ENCODE results near the gene CHCHD6.

Gene CHCHD6

DNA sequence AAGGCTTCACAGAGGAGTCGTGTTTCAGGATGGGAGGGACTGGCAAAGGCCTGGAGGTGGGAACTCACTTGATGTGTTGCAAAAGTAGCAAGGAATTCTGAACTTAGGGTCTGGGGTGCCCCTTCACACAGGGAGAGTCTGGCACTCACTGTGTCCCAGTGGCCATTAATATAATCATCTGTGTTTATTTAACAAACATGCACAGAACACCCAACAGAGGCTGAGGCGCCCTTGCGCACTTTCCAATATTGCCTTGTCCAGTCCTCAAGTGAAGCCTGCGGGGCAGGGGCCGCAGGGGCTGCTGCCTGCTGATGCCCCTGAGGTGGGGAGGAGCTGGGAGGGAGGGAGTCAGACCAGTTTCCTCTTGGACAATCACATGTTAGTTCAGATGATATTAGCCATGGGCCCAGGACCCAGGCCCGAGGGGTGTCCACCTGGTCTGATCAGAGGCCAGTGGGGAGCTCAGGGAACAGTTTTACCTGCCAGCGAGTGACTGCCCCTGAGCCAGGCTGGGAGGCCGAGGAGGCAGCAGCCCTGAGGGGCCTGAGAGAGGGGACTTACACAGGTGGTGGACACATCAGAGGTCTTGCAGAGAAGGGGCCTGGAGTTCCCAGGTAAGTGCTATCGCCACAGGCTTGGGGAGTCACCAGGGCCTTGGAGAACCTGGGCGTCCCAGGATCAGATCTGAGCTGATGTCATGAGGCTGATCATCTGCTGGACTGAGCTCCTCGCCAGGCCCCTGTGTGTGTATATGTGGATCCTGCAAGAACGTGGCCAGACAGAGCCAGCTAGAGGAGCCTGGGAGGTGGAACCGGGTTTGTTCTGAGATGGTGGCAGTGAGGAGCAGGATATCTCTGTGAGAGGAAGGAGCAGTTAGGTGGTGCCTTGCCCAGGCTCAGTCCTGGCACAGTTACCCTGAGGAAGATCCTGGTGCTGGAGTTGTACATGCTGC, 35.3 kb upstream of the CHCHD6 start:
- DNase-seq, result no peak

DNA sequence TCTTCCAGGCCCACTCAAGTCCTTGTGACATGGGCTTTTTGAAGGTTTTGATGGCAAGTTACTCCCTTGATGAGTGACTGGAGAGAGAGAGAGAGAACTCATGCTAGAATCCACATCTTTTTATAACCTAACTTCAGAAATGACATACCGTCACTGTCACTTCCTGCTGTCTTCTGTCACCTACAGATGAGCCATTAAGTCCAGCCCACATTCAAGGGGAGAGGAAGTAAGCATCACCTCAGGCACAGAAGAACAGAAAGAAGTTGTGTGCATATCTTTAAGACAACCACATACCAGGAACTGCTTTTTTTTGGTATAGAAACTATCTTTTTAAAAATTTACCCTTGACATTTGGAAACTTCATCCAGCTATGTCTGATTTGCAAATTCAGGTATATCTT, 32.5 kb upstream of the CHCHD6 start:
- DNase-seq, result no peak

DNA sequence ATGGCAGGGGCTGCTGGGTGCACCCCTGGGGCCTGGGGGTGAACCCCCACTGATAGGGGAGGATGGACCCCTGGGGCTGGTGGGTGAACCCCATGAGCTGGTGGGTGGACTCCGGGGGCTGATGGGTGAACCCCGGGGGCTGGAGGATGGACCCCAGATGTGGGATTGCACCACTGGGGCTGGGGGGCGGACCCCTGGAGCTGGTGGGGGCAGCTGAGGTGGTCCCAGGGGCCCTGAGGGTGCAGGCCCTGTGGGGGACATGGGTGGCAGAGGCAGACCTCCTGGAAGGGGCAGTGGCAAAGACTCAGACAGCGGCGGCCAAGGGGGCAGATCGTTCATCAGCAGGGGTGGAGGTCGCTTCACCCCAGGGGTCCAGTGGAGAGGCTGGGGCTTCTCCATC, 31.7 kb upstream of the CHCHD6 start:
- no peak for DNase-seq

DNA sequence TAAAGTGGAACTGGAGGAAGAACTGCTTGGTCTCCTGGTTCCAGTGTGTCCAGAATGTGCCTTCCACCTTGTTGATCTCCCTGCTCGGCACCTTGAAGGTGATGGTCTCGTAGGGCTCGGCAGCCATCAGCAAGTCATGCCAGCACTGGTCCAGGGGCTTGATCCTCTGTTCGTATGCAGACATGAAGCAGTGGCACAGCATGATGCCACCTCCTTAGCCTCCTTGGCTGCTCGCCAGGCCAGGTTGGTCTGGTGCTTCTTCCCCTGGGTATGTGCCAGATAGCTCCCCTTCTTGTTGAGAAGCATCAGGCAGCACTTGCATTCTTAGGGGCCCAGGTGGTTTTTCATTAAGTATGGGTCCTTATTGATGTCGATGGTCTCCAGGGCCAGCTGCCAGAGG, 31.3 kb upstream of the CHCHD6 start:
- no peak for DNase-seq

DNA sequence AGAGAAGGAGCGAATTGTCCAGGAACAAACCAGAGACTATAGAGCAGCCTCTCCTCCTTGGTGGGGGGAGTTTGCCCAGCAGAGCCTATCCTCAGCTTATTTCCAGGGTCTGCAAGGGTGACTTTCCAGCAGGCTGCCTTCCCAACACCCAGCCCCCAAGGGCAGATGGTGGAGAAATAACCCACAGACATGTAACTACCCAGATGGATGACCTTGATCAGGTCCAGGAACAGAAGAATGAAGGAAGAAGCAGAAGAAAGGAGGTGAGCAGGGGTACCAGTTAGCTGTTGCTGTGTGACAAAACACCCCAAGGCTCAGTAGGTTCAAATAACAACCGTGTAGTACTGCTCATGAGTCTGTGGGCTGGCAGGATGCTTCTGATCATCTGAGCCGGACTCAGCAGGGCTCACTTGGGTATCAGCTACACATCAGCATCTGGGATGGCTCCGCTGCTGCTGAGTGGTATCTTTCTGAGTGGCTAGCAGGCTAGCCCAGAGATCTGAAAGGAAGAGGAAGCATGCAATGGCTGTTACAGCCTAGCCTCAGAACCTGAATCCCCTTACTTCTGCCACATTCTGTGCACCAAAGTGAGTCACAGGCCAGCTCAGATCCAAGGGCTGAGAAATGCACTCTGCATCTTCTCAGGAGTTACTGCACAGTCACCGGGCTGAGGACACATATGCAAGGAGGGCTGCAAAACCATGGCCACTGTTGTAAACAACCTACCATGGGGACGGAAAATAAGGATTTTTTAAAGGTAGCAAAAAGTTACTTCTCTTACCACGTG, 26.9 kb upstream of the CHCHD6 start:
- DNase-seq, result no peak

DNA sequence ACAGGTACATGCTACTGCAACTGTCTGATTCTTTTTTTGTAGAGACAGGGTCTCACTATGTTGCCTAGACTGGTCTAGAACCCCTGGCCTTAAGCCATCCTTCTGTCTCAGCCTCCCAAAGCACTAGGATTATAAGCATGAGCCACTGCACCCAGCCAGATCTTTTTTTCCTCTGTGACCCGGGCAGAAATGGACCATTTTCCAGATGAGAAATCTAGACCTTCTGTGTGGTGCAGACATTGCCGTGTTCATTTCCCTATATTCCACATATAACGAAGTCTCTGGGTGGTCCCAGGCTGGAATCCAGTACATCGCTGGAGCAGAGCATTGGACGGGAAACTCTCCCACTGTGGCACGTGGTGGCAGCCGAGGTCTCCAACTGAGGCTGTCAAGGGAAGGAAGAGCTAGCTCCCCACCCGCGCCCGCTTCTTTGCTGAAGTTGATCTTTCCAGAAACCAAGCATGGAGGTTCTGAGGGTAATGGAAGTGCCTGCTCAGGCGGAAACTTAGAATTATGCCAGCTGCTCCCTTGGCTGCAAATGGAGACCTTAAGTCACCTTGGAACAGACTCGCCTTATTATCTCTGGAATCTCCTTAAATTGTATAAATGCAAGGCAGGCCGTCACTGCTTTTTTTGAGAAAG, 26.1 kb upstream of the CHCHD6 start:
- no peak for DNase-seq

DNA sequence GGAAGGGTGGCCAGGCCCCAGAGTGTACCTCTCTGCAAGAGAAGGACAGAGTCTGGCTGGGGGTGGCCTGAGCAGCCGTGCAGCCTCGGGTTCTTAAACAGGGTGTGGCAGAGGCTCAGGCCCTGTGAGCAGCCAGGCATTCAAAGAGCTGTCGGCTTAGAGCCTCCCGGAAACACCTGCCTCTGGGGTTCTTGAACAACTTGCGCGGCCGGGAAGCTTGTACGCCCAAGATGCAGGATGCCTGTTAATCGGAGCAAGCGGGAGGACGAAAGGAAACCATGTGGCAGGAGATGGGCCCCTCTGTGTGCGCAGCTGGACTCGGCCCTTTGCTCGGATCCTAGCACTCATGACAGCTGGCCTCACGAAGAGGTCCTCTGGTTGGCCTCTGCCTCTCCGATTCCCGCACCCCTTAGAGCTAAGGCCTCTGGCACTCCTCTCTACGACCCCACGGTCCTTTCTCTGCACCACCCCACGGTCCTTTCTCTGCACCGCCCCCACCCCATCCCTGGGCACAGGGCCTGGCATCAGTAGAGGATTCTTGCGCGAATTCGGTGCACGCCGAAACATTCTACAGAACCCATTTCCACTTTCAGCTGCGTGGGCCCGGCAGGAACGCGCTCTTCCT, 25.2 kb upstream of the CHCHD6 start:
- no peak for DNase-seq

DNA sequence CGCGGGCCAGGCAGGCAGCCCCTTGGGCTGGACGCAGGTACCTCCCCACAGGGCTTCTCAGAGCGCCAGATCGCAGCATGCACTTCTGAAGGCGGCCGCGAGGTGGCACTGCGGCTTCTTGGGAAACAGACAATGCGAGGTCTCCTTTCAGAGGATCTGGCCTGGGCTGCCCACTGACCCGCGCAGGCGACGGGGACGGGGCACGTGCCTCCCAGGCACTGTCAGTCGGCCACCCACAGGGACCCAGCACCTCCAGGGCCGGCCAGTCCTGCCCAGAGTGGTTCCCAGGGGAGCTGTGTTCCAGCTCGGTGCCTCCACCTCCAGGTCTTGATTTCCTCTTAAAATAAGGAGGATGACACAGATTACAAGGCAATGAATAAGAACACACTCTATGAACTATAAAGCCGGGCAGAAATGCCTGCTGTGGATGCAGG, 24.7 kb upstream of the CHCHD6 start:
- peak; percentile 76 for DNase-seq

DNA sequence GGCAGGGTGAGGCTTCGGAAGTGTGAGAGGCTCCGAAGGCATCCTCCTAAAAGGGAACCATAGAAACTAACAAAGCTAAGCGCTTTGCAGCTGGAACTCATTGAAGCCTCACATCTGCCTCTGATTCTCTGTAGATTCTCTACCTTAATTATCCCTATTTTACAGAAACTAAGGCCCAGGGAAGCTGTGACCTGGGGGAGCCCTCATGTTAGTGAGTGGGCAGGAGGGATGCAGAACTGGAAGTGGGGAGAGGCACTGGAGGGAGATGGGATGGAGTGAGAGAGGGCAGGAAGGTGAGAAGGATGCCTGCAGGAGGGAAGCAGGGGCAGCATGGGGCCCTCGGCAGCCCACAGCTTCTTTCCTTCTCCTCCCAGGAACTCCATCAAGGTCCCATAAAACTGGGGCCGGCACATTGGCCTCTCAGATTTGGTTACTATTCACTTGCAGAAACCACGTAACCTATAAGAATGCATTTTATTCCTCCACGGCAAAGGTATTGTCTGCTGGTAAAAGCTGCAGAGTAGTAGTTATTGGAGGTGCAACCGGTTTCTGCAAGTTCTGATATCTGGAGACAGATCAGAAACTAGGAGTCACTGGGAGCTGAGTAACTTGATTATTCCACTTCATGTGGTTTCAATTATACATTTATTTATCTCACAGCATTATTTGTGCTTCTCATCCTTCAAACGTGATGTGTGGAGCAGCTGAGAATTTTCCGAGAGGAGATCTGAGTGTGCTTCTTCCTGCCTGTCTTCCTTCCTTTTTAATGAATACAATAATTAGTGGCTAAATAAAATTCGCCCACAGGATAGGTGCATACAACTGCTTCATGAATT, 24.0 kb upstream of the CHCHD6 start:
- no peak for DNase-seq

DNA sequence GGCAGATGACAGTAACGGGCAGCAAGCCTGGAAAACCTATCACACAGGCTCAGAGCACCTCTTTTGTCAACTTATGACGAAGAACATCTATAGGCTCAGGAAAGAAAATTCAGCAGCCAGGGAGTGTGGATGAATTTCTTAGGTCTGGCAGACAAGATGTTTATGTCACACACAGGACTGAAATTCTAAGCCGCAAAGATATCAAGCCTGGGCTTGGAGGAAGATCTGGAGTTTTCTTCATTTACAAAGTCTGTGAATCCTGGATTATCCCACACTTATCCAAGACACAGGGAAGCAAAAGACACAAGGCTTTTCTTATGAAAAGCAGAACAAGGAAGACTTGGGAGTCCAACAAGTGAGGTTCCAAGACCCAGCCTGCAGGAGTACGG, 23.4 kb upstream of the CHCHD6 start:
- DNase-seq, result no peak

DNA sequence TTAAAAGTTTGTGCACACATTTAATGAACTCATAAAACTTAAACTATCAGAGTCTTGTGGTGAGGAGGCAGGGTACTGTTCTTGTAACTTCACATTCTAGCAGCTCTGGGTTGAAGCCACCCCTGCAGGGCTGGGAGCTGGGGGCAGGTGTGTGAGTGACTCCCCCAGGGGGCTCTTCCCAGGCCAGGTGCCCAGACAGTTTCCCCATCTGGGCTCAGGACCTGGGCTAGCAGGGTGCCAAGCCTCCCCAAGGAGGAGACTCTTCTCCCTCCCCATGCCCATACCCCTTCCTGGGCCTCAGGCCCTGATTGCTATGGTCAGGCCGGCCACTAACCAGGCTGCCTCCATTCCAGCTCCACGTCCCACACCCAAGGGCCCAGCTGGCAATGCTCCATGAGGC, 22.0 kb upstream of the CHCHD6 start:
- DNase-seq, result no peak

DNA sequence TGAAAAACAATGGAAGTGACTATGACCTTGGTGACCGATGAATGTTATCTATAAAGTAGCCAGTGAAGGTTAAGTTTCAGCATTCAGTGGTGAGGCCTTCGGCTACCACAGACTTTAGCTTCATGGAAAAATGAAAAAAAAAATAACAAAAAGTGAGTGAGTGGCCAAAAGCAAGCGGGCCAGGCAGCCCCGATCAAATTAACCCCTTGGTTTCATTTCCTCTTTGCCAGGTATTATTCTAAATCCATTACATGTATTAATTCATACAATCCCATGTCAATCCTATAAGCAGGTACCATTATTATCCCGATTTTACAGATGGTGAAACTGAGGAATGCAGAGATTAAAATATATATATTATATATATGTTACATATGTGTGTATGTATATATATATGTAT, 21.0 kb upstream of the CHCHD6 start:
- DNase-seq, result no peak

DNA sequence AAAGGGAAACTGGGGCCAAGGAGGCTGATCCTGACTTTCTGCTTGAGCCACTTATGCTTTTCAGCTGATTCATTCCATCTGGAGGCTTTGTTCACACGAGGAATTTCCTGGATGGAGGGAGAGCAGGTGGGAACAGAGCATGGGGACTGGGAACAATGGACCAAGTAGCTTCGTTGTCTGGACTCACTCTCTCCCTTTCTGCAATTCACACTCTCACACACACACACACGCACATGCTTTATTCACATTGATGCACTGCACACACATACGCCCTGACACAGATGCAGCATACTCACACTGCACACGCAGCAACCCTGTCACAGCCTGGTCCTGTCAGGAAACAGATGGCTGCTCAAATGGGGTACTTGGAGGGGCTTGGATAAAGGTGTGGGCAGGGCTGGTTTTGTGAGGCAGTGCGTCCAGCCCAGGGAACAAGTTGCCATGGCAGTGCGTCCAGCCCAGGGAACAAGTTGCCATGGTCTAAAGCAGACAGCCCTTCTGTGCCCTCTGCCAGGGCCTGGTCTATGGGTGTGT, 19.8 kb upstream of the CHCHD6 start:
- no peak for DNase-seq

DNA sequence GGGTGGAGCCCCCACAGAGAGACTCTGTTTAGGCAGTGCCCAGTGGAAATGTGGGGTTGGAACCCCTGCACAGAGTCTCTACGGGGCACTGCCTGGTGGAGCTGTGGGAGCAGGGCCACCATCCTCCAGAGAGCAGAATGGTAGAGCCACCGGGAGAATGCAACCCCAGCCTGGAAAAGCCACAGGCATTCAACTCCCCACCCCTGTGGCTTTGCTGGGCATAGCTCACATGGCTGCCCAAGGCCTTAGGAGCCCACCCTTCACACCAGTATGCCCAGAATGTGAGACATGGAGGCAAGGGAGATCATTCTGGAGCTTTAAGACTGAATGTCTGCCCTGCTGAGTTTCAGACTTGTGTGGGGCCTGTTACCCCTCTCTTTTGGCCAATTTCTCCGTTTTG, 19.0 kb upstream of the CHCHD6 start:
- DNase-seq, result no peak

DNA sequence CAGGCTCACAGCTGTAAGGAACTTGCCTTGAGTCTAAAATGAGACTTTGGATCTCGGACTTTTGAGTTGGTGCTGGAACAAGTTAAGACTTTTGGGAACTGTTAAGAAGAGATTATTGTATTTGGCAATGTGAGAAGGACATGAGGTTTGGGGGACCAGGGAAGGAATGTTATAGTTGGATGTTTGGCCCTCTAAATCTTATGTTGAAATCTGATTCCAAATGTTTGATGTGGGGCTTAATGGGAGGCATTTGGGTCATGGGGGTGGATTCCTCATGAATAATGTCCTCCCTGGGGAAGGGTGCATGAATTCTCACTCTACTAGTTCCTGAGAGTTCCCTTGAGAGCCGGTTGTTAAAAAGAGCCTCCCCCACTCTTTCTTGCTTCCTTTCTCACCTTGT, 18.5 kb upstream of the CHCHD6 start:
- no peak for DNase-seq

DNA sequence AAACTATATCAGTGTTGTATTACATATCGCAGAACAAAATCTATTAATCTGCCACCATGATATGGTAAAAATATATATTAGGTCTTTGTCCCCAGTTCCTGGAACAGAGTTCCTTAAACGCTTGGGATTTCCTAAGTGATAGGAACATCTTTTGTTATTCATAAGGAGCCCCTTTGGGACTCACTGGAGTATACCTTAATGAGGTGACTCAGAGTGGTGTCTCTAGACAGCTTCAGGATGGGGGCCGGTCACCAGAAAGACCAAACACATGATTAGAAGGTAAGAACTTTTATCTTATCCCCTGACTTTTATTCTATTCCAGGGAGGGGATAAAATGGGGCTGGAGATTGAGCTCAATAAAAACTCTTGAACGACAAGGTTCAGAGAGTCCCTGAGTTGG, 12.3 kb upstream of the CHCHD6 start:
- DNase-seq, result no peak

DNA sequence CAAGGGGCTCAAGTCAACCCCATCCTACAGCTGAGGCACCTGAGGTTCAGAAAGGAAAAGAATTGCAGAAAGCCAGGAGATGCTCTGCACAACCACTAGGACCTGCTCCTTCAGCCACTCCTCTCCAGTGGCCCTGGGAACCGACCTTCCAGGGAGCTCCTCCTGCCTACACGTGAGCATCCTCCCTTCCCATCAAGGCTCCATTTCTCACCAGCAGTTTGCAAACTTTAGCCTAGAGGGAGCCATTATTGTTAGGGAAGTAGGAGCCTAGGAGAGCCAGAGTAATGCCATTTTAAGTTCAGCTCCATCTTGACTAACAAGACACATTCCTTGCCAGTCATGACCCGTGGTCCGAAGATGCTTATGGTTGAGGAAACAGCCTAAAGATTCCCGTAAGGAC, 11.2 kb upstream of the CHCHD6 start:
- DNase-seq, result no peak

DNA sequence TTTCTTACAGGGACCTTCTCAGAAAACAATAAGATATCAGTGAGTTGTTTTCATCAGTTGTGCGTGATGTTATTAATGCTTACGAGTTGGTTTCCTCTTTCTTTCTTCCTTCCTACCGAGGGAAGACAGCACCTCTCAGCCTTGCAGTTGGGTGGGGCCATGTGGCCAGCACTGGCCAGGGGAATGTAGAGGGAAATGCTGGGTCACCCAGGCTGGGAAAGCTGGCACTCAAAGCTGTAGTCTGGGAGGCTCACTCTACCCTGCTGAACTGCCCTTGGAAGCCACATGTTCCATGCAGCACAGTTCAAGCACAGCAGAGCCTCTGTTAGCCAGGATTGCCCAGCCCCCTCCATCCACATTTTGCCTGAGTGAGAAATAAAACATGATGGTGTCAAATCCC, 10.1 kb upstream of the CHCHD6 start:
- DNase-seq, result no peak

DNA sequence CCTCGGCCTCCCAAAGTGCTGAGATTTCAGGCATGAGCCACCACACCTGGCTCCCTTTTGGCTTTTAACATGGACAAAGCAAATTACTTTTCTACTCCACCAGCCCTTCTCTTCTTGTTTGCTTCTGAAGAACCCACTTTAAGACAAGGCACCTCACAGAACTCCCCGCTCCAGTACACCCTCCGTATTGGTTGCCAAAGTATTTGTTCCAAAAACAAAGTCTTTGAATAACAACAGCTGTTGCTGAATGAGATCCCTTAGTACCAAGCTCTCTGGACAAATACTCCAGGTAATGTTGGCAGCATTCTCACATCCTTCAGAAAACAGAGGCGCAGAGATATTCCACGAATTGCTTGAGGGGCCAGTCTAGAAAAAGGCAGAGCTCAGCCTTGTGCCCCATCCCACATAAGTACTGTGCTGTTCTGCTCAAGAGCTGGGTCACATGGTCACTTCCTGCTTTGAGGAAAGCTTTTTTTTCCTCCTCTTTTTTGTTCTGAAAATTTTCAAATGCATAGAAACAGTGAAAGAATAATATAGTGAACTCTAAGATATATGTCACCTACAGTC, 7.3 kb upstream of the CHCHD6 start:
- DNase-seq, result no peak

DNA sequence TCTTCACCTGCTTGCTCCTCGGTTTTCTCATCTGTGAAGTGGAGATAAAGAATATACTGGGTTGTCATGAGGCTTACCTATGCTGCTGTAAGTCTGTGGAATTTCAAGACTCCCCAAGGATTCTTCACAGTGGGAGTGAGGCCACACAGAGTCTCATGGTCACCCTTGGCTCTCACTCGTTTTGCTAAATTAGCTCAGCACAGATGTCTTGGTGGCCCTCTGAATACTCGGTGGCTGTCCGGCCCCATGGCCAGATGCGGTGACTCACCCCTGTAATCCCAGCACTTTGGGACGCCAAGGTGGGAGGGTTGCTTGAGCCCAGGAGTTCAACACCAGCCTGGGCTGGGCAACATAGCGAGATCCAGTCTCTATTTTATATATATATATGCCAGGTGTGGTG, 5.0 kb upstream of the CHCHD6 start:
- DNase-seq, result no peak

DNA sequence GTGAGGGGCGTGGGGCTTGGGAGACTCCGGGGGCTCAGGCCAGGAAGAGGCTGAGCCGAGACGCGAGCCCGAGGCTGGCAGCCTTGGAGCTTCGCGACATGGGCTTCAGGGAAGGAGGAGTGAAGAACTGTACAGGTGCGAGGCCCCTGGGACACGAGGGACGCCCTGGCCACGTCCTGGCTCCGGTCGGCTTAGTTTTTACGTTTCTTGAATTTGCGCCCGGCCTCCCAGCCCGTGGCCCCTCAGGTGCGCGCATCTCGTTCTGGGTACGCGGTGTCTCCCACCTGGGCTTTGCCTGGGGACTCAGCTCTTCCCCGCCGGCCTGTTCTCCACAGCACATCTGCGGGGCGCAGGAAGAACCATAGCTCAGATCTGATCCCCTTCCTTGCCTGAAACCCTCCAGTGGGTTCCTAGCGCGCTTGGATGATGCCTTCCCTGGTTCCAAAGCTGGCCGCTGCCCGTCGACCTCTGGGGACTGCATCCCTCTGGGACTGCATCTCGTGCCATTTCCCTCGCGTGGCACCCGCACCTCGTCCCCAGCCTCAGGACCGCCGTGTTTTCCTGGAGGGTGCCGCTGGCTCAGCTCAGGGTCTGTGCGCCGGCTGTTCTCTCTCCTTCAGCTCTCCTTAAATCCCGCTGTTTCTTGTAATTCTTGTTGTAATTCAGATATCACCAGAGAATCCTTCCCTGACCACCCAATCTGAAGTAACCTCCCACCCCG, 614 bp downstream of the CHCHD6 start:
- no peak for DNase-seq

All from midbrain (tissue), 1 donor.